Activated CD4-positive, CD25-positive, alpha-beta regulatory T cell treated with anti-CD3 and anti-CD28 coated beads, Interleukin-2, amount 50 U/mL, for 16 hours (primary cell): ENCODE measurements around the gene C16orf78.

Source experiments
- DNase-seq: peaks from one replicate; pipeline ENCODE4 v3.0.0-alpha.2; 2020; ENCODE audit warnings: low read depth, low spot score

C16orf78 gene

GRCh38 chr16:49373504-49373903 lies at the start of gene C16orf78:
C16orf78 (plus strand) TSS chr16:49373804; CDS start chr16:49373940, 136 bp downstream.
- DNase-seq = no peak

- DNase-seq = no peak
Measured at GRCh38 chr16:49324703-49325102, 48.9 kb upstream of the C16orf78 start.

- no peak for DNase-seq
Measured at GRCh38 chr16:49327466-49327865, 46.1 kb upstream of the C16orf78 start.

GRCh38 chr16:49328325-49328724 lies 45.3 kb upstream of the C16orf78 start:
- DNase-seq = no peak

- DNase-seq = no peak
Measured at GRCh38 chr16:49330562-49331201, 42.9 kb upstream of the C16orf78 start.

- DNase-seq = no peak
Measured at GRCh38 chr16:49332589-49333258, 40.9 kb upstream of the C16orf78 start.

- no peak for DNase-seq
Measured at GRCh38 chr16:49333259-49333597, 40.4 kb upstream of the C16orf78 start.

GRCh38 chr16:49335828-49336227 lies 37.8 kb upstream of the C16orf78 start:
- no peak for DNase-seq

GRCh38 chr16:49336581-49336980 lies 37.0 kb upstream of the C16orf78 start:
- DNase-seq = no peak

GRCh38 chr16:49337814-49338350 lies 35.7 kb upstream of the C16orf78 start:
- DNase-seq = no peak

GRCh38 chr16:49338611-49339265 lies 34.9 kb upstream of the C16orf78 start:
- DNase-seq = no peak

- no peak for DNase-seq
Measured at GRCh38 chr16:49340466-49340865, 33.1 kb upstream of the C16orf78 start.

GRCh38 chr16:49341706-49342105 lies 31.9 kb upstream of the C16orf78 start:
- DNase-seq = no peak

- DNase-seq = no peak
Measured at GRCh38 chr16:49342336-49343265, 31.0 kb upstream of the C16orf78 start.

- no peak for DNase-seq
Measured at GRCh38 chr16:49343291-49343690, 30.3 kb upstream of the C16orf78 start.

- no peak for DNase-seq
Measured at GRCh38 chr16:49344401-49344800, 29.2 kb upstream of the C16orf78 start.

- no peak for DNase-seq
Measured at GRCh38 chr16:49345829-49346228, 27.8 kb upstream of the C16orf78 start.

GRCh38 chr16:49346459-49346858 lies 27.1 kb upstream of the C16orf78 start:
- DNase-seq = no peak

GRCh38 chr16:49347476-49347875 lies 26.1 kb upstream of the C16orf78 start:
- DNase-seq = no peak

- no peak for DNase-seq
Measured at GRCh38 chr16:49348408-49349176, 25.0 kb upstream of the C16orf78 start.
